ENCODE results near the gene NFIC. TPM values are rescaled to one million over a fixed set of nuclear protein-coding genes. Genes with fewer than 3 reads are reported as not detected.

NFIC gene
- total RNA-seq, 1 donor from 2014 or later = 194 TPM

DNA sequence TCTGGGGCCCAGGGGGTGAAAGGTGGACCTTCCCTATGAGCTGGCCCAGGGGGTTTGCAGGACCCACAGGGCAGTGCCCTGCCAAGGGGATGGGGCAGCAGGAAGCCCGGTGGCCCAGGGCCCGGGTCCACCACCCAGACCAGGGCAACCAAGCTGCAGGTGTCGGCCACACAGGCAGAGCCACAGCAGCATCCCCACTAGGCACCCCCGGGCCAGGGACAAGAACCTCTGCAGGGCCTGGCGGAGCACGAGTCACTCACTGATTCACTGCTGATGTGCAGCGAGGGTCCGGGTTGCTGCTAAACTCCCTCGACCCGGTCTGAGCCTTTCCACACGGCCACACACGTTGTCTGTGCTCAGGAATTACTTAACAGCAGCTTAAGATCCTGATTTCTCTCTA lies 148.5 kb downstream of the NFIC start:
- H3K36me3 ChIP-seq = peaks cover 6 to 7% of the 10 kb centered on the region in 2 donors
- no peaks in the 10 kb centered on the region for H3K9me3 ChIP-seq
- no peak overlapping the region for H3K27ac ChIP-seq
- H3K4me1 ChIP-seq = no peaks in the 10 kb centered on the region
- H3K4me3 ChIP-seq = no peak overlapping the region
- intact Hi-C loops (cut with DNase I) = no loop called here
- no peaks in the 10 kb centered on the region for H3K27me3 ChIP-seq
- no peak for DNase-seq (ENCODE audit: low spot score in 2 of 2)
- TF ChIP-seq CTCF (IDR thresholded peaks at IDR 0.05) = no peak

GRCh38 chr19:3515891-3516422 lies 149.6 kb downstream of the NFIC start:
- Histone ChIP-seq H3K9me3 (no peaks in the 10 kb centered on the region), H3K4me3 (no peak overlapping the region), H3K27ac (no peak overlapping the region), H3K36me3 (peaks cover 0 to 11% of the 10 kb centered on the region in 2 donors), H3K27me3 (no peaks in the 10 kb centered on the region), H3K4me1 (no peaks in the 10 kb centered on the region)
- no peak for DNase-seq (ENCODE audit: low spot score in 2 of 2)
- TF ChIP-seq CTCF (IDR thresholded peaks at IDR 0.05) = no peak
- intact Hi-C loops (cut with DNase I) = no loop called here

- no peak overlapping the region for H3K27ac ChIP-seq
- no peaks in the 10 kb centered on the region for H3K9me3 ChIP-seq
- no peak for DNase-seq (ENCODE audit: low spot score in 2 of 2)
- peaks cover 0 to 11% of the 10 kb centered on the region in 2 donors for H3K36me3 ChIP-seq
- intact Hi-C loops (cut with DNase I) = no loop called here
- no peaks in the 10 kb centered on the region for H3K4me1 ChIP-seq
- TF ChIP-seq CTCF (IDR thresholded peaks at IDR 0.05) = no peak
- H3K27me3 ChIP-seq = no peaks in the 10 kb centered on the region
- H3K4me3 ChIP-seq = no peak overlapping the region
These were observed 150.4 kb downstream of the NFIC start for GRCh38 chr19:3516675-3517207.

- Histone ChIP-seq H3K4me1 (no peaks in the 10 kb centered on the region), H3K27me3 (no peaks in the 10 kb centered on the region), H3K9me3 (no peaks in the 10 kb centered on the region), H3K4me3 (no peak overlapping the region), H3K36me3 (peaks cover 0 to 18% of the 10 kb centered on the region in 2 donors), H3K27ac (no peak overlapping the region)
- no peak for TF ChIP-seq CTCF (IDR thresholded peaks at IDR 0.05)
- no peak for DNase-seq (ENCODE audit: low spot score in 2 of 2)
- intact Hi-C loops (cut with DNase I) = no loop called here
These were observed 151.3 kb downstream of the NFIC start for GRCh38 chr19:3517638-3518037.

DNA sequence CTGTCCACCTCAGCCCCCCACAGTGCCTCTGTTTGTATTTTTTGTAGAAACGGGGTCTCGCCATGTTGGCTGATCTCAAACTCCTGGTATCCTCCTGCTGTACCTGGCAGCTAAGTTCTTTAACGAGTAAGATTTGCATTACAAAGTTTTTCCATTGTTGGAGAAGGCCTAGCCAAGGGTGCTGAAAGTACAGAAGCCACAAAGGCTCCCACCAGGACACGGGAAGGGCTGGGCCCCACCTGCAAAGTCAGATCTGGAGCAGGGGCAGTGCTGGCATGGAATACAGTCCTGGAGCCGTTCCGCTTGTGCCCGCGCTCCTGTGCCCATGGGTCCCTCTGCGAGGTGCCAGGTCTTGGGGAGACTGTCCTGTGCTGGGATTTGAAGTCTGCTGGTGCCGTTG lies 151.9 kb downstream of the NFIC start:
- Histone ChIP-seq H3K9me3 (no peaks in the 10 kb centered on the region), H3K27ac (no peak overlapping the region), H3K36me3 (peaks cover 5 to 23% of the 10 kb centered on the region in 2 donors), H3K4me3 (no peak overlapping the region), H3K4me1 (no peaks in the 10 kb centered on the region), H3K27me3 (no peaks in the 10 kb centered on the region)
- no peak for TF ChIP-seq CTCF (IDR thresholded peaks at IDR 0.05)
- intact Hi-C loops (cut with DNase I) = no loop called here
- no peak for DNase-seq (ENCODE audit: low spot score in 2 of 2)

DNA sequence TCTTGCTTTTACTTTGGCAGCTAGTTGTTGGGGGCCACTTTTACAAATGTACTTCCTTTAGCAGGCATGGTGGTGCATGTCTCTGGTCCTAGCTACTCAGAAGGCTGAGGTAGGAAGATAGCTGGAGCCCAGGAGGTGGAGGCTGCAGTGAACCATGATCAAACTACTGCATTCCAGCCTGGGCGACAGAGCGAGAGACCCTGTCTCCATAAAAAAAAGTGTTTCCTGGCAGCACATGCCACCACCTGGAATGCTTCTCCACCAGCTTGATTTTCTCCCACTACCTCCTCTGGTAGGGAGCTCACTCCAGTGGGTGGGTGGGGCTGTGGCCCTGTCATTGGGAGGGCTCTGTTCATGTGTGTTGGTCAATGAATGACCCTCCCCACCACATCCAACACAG lies 152.3 kb downstream of the NFIC start:
- H3K4me3 ChIP-seq = no peak overlapping the region
- no peak for DNase-seq (ENCODE audit: low spot score in 2 of 2)
- H3K27me3 ChIP-seq = no peaks in the 10 kb centered on the region
- intact Hi-C loops (cut with DNase I) = no loop called here
- no peaks in the 10 kb centered on the region for H3K4me1 ChIP-seq
- no peaks in the 10 kb centered on the region for H3K9me3 ChIP-seq
- TF ChIP-seq CTCF (IDR thresholded peaks at IDR 0.05) = no peak
- no peak overlapping the region for H3K27ac ChIP-seq
- peaks cover 9 to 27% of the 10 kb centered on the region in 2 donors for H3K36me3 ChIP-seq

All from ascending aorta (tissue), 2 donors.